GM19351 (cell line): ENCODE measurements around the gene ZNF653.
"Not testable (repeated sequence)": the region's sequence is repeated elsewhere in the genome, so short reads cannot be mapped to it uniquely, and the experiment has no call there.

Source experiments
- ATAC-seq: cut with Tn5 transposase; IDR thresholded peaks from one replicate; pipeline ENCODE4 v1.9.1; 2021; ENCODE audit warnings: mild to moderate bottlenecking, moderate library complexity; ENCODE audit not compliant: unreplicated experiment

ZNF653 gene

DNA sequence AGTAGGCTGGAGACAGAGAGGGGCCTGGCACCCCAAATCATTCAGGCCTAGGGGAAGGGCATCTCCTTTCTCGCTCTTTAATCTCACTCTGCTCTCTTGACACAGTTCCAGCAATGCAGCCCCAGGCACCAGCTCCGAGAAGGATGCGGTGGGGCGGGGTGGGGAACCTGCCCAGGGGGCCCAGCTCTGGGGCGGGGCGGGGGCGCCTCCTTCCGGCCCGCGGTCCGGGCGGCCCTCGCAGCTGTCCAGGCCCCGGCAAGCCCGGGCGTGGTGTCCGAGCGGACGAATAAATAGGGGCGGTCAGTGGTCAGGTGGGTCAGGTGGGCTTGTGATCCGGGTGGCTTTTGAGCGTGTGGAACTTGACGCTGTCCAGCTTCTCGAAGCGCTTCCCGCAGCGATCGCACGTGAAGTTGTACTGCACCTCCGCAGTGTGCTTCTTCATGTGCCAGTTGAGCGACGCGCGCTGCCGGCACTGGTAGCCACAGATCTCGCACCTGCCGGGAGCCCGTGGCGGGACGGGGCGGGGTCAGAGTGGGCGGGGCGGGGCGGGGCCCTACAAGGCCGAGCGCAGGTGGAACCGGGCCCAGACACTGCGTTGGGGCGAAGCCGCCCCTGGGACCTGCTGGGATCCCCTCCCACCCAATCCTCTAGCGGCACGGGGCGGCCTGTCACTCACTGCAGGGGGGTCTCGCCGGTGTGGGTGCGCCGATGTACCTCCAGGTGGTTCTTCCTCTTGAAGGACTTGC is 22.1 kb downstream of the ZNF653 start:
- ATAC-seq: no peak

DNA sequence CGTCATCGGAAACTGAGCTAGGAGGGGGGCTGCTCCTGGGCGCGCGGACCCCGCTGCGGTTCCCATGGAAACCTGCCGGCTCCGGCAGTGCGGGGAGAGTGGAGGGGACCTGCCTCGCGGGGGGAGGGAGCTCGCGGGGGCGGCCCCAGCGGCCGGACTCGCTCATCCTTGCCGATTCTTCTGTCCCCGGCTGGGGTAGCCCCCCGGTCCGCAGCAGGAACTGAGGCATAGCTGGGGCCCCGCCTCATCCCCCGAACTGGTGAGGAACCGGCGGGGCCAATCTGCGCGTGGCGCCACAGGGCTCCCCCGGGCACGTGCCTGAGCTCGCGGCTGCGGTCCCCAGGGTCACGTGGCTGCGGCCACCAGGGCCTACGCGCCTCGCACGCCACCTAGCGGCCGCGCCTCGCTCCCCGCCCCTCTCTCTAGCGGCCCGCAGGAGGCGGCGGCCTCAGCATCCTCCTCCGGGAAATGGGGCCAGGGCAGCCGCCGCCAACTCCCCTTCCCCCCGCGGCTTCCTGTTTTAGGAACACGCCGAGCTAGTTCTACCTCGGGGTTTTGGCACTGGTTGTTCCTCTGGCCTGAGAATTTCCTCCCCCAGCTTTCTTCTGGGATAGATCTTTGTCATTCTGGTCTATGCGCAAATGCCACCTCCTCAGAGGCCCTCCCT is 23.1 kb downstream of the ZNF653 start:
- ATAC-seq: peak; percentile 67

DNA sequence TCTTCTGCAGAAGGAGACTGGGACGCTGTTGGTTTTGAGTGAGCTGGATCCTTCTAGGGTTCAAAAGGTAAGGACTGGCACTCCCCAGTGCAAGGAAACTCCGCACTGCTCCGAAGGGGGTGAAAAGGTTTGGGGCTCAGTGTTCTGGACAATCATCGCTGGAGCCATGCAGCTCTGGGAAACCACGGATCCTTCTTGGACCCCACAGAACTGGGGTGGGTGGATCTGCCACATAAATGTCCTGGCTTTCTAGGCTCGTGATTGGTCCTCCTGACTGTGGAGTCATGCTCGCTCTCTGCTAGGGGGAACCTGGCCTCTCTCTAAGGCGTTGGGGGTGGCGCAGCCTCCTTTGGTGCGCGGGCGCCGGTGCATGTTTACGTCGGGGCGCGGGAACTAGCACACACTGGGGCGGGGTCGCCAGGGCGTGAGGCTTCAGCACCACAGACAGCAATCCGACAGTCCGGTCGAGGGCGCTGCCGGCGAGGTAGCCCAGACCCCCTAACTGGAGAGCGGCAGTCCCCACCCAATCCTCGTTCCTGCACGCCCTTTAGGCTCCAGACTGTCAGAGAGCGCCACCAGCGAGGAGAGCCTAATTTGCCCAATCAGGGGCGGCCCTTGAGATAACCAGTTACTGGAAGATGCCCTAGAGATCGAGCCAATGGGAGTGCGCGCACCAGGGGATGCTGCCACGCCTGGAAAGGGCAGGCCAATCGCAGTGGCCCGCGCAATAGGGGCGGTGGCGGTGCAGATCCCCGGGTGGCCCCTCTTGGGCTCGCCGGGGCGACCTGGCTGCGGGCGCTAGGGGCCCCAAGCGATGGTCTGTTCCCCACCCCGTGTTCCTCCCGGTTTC is 23.9 kb downstream of the ZNF653 start:
- peak; percentile 80 for ATAC-seq

DNA sequence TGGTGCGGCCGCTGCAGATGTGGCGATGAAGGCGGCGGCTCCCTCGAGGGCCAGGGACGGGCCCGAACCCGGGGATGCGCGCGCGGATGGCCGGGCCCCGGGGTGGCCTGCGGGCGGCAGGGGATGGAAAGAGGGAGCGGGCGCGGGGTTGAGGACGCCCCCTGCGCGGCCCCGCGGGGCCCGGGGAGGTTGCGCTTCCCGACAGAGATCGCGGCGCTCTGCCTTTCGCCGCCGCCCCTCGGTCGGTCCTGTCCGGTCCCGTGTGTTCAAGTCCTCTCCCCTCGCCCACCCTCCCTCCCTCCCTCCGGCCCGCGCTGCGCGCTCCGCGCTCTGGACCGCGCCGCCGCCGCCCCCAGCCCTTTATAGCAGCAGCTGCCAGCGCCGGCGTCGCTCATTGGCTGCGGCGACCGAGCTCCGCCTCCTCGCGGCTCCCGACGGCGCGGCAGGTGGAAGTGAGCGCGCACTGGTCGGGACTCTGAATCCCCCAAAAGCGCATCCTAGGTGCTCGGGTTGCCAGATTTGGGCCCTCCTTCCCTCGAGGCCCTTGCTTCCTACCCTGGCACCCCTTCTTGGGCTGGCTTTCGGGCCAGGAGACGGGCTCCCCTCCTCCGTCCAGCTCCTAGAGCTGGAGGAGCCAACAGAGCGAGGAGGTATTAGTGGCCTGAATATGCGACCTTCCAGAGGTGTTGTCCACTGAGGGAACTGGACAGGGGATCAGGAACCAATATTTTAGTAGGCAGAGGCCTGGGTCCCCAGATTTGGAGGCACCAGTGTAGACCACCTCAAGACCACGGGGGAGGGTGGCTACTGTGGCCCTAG is 24.7 kb downstream of the ZNF653 start, which contains the start of gene ELAVL3:
Gene ELAVL3 (minus strand): TSS at position 332 of the 819 bp plus-strand sequence. CDS start 438 bp downstream, outside the sequence.
- ATAC-seq: no peak

DNA sequence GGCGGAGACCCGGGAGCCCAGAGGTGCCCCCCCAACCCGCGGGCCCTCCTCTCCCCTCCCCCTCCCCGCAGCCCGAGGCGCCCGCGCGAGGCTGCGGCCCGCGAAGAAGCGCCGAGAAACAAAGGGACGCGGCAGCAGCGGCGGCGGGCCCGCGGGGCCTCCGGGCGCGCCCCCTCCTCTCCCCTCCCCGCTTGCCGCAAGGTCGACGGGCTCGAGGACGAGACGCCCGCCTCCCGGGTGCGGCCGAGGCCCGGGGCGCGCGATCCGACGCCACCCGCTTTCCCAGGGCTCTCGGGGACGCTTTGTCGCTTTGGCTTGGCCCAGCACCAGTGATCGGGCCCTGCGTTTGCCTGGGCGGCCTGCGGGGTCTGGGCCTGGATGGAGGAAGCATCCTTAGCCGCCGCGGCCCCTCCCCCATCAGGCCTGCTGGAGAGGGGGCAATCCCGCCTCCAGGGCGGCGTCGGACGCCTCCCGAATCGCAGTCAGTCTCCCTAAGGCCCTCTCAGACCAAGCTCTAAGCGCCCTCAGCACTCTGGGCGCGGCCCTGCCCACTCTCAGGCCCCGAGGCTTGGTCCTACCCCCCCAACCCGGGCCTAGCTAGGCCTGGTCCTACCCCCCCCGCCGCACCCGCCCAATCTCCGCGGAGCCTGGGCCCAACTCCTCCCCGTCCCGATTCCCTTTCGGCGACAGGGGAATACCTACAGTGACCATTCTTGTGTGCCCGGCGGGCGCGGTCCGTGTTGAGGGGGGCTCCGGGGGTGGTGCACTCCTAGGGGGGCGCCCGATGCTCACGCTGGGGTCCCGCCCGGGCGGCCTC is 25.5 kb downstream of the ZNF653 start:
- no peak for ATAC-seq

DNA sequence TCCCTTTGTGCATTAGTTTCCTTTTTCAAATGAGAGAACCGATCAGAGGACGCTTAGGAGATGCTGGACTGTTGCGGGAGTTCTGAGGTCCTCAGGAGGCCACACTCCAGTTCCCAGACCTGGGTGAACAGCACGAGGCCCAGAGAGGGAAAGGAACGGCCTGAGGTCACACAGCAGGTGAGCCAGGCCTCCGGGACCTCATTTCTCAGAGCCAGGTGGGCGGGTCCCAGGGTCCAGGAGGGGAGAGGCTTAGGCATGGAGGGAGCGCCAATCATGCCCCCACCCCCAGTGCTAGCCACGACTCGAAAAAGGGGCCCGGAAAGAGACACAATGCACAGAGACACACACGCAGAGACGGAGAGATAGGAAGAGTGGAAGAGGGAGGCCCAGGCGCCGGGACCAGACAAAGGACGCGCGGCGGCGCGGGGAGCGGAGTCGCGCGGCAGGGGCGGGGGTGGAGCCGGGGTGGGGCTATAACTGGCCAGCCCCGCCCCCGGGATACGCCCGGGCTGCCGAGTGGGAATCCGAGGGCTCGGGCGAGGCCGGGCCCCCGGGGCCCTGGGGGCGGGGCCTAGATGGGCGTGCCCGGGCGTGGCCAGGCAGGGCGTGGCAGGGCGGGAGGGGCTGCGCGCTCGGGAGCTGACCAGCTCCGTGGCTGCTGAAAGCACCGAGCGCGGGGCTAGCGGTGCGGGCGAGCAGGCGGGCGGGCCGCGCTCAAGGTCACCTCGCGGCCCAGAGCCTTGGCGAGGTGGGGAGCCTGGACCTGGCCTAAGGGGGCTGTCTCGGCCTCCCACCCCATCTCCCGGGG is 26.3 kb downstream of the ZNF653 start:
- ATAC-seq: no peak

DNA sequence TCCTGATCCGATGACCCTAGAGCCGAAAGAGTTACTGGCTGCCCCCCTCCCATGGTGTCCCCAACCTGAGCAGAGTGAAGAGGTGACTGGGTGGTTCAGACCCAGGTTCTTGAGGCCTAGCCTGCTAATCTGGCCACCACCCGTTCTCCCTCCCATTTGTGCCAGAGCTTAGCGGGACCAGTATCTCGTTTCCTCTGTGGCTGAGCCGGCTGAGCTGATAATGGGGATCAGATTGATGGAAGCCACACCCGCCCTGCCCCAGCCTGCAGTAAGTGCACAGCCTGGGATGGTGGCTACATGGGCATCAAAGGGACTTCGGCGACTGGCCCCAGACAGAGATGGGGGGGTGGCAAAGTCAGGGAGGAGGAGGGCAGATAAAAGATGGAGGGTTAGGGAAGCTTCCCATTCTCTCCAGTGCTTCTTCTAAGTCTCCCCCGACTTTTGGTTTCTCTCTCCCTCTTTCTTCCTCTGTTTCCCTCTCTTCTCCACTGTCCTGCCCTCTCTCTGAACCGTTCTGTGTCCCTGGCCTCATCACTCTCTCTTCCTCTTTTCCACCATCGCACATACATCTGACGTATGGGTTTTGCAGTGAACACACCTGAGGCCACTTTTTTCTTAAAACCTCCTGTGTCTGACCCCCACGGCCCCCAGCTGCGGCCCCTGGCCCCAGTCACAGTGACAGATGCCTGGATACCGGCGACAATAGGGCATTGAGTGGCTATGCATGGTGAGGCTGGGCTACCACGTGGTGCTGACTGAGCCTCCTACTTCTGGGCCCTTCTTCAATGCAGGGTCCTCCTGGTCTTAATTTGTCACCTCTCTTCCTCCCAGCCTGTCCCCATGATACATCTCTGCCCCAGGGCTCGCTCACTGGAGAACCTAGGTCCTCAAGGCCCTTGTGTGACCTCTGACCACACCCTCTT is 27.2 kb downstream of the ZNF653 start:
- no peak for ATAC-seq

DNA sequence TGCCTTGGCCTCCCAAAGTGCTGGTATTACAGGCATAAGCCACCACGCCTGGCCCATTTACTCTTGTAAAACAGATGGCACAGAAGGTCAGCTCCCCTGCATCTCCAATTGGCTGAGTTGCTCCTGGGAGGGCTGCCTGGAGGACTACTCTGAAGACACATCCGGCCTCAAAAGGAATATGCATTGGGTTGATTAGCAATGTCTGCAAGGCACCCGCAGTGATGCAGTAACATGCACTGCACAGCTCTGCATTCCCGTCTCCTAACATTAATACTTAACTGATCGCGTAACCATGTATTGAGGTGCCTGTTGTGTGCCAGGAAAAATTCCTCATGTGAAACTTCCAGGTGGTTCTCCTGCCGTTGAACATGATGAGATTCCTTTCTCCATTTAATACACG is 29.8 kb downstream of the ZNF653 start:
- ATAC-seq: no peak

DNA sequence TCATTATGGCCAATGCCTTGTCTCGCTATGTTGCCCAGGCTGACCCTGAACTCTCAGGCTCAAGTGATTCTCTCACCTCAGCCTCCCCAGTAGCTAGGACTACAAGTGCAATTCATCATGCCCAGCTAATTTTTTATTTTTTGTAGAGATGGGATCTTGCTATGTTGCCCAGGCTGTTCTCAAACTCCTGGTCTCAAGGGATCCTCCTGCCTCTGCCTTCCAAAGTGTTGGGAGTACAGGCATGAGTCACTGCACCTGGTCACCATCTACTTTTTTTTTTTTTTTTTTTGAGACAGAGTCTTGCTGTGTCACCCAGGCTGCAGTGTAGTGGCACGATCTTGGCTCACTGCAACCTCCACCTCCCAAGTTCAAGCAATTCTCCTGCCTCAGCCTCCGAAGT is 30.3 kb downstream of the ZNF653 start:
- not testable (repeated sequence) for ATAC-seq

DNA sequence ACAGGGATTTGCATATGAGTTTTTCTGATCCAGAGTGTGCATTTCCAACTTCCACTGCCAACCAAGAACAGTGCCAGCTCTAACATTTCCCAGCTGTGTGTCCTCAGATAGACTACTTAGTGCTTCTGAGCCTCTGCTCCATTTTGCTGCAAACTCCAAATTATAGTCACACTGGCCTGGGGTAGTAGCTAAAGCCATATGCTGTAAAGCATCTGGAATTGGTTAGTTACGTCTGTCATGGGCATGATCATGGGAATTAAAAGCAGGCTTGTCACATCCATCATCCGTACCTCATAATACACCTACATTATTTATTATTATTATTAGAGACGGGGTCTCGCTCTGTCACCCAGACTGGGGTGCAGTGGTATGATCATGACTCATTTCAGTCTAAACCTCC is 31.9 kb downstream of the ZNF653 start:
- no peak for ATAC-seq

DNA sequence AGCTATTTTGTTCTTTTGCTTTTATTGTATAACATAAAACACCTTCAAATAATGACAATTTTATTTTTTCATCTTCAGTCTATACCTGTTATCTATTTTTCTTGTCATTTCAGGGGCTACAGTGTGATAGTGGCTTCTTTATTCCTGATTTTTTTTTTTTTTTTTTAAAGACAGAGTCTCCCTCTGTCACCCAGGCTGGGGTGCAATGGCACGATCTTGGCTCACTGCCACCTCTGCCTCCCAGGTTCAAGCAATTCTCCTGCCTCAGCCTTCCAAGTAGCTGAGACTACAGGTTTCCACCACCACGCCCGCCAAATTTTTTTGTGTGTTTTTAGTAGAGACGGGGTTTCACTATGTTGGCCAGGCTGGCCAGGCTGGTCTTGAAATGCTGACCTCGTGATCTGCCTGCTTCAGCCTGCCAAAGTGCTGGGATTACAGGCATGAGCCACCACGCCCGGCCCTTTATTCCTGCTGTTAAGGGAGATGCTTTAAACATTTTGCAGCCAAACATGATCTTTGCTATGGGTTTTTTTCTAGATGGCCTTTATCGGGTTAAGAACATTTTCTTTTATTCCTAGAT is 37.3 kb downstream of the ZNF653 start:
- ATAC-seq: not testable (repeated sequence)

DNA sequence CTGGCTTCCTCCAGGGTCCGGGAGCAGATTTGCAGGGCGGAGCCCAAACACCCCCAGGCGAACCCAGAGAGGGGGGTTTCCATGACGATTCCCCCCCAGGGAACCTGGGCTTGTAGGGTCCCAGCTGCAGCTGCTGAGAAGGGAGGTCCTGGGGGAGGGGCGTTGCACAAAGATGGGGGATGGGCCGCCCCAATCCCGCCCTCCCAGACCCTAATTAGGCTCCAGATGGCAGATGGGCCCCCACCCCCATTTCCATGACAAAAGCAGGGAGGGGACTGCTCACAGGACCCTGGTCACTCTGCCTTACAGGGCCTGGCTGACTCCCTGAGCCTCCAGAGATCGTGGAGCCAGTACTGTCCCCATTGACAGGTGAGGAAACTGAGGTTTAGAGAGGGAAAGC is 40.0 kb downstream of the ZNF653 start:
- ATAC-seq: no peak

DNA sequence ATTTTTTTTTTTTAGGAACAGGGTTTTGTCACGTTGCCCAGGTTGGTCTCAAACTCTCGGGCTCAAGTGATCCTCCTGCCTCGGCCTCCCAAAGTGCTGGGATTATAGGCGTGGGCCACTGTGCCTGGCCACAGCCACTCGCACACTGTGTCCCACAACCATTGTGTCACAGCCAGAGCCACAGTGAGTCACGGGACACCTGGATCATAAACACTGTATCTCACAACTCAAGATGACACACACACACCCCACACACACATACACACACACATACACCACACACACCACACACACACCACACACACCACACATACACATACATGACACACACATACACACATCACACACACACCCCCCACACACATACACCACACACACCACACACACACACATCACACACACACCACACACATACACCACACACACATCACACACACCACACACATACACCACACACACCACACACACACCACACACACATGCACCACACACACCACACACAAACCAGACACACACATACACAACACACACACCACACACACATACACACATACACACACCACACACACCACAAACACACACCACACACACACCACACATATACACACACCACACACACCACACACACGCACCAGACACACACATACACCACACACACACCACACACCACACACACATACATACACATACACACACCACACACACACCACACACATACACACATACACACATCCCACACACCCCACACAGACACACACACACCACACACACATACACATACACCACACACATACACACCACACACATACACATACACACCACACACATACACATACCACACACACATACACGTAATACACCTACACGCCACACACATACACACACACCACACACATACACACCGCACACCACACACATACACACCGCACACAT is 41.0 kb downstream of the ZNF653 start:
- no peak for ATAC-seq

DNA sequence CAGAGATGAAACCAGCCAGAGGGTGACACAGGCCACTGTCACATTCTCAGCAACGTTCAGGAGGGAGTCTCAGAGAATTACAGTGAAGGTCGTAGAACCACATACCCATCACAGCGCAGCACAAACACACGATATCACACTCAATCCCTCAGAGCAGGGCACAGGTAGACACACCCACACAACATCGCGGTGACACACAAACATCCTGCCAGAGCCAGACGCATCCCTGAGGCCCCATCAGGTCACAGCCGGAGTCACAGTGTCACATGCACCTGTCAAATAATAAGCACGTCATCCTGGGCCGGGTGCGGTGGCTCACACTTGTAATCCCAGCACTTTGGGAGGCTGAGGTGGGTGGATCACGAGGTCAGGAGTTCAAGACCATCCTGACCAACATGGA is 42.2 kb downstream of the ZNF653 start:
- no peak for ATAC-seq

DNA sequence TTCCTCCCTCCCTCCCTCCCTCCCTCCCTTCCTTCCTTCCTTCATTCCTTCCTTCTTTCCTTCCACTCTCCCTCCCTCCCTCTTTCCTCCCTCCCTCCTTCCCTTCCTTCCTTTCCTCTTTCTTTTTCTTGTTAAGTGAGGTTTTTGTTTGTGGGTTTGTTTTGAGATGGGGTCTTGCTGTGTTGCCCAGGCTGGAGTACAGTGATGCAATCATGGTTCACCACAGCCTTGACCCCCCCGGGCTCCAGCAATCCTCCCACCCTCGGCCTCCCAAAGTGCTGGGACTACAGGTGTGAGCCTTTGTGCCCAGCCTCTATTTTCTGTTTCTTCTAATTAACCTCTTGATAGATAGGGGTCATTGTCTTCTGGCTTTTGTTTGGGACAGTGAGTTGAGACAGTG is 44.2 kb downstream of the ZNF653 start:
- no peak for ATAC-seq

DNA sequence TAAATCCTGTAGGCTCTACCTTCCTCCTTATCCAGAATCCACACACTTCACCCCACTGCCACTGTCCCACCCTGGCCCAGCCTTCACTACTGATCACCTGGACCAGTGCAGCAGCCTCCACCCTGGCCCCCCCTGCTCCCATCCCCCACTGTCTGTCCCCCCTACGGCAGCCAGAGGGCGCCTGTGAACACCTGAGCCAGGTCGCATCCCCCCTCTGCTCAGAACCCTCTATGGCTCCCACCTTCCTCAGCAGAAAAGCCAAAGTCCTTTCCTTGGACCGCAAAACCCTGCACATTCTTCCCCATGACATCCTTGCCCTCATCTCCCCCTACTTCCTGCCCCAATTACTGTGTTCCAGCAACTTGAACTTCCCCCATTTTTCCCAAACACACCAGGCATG is 45.4 kb downstream of the ZNF653 start:
- ATAC-seq: no peak

DNA sequence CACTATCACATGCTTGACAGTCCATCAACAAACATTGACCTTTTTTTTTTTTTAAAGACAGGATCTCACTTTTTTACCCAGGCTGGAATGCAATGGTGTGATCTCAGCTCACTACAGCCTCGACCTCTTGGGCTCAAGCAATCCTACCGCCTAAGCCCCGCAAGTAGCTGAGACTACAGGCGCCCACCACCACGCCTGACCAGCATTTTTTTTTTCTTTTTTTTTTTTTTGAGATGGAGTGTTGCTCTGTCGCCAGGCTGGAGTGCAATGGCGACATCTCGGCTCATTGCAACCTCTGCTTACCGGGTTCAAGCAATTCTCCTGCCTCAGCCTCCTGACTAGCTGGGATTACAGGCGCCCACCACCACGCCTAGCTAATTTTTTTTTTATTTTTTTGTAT is 46.7 kb downstream of the ZNF653 start:
- ATAC-seq: not testable (repeated sequence)
